ENCODE data around the gene TMEM39B.

TMEM39B gene

DNA sequence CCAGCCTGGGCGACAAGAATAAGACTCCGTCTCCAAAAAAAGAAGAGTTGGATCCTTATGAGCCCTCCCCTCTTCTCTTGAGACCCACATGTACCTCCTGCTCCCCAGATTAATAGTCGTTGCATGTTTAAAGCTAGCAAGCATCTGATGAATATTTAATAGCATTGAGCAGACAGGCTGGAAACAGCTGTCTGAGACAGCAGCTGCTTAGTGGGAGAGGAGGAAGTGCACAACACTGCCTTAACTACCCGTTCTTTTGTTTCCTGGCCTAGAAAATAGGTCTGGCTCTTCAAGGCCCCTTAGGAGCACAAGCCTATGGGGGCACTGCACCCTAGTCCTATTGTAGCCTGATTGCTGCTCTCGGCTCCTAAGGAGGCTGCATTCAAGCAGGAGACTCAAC is 17.3 kb upstream of the TMEM39B start:
- Histone ChIP-seq H3K4me2 (ENCODE audit: low read depth, low read length) (no peak overlapping the region), H3K4me1 (ENCODE audit: low read length) (no peaks in the 10 kb centered on the region), H3K36me3 (replicated peaks; ENCODE audit: insufficient read depth, low read length) (peaks cover 6% of the 10 kb centered on the region), H3F3A (ENCODE audit: insufficient read depth, low read length) (peaks cover 6% of the 10 kb centered on the region), H3K27me3 (replicated peaks; ENCODE audit: insufficient read depth, low read length) (no peaks in the 10 kb centered on the region), H3K79me2 (ENCODE audit: low read length) (no peaks in the 10 kb centered on the region), H3K9me3 (replicated peaks; ENCODE audit: insufficient read depth, low read length) (no peaks in the 10 kb centered on the region), H3K9me2 (replicated peaks; ENCODE audit: insufficient read depth, low read length) (no peaks in the 10 kb centered on the region), H3K27ac (ENCODE audit: low read length) (no peak overlapping the region), H3K4me3 (ENCODE audit: low read length) (no peak overlapping the region), H4K20me1 (ENCODE audit: insufficient read depth, low read length) (no peaks in the 10 kb centered on the region; the same call in 1 of the 2 replicates), H3K9ac (ENCODE audit: low read length) (no peak overlapping the region), H2AFZ (ENCODE audit: low read length) (no peak overlapping the region)
- no peak for DNase-seq
- TF ChIP-seq, protein P1, sequence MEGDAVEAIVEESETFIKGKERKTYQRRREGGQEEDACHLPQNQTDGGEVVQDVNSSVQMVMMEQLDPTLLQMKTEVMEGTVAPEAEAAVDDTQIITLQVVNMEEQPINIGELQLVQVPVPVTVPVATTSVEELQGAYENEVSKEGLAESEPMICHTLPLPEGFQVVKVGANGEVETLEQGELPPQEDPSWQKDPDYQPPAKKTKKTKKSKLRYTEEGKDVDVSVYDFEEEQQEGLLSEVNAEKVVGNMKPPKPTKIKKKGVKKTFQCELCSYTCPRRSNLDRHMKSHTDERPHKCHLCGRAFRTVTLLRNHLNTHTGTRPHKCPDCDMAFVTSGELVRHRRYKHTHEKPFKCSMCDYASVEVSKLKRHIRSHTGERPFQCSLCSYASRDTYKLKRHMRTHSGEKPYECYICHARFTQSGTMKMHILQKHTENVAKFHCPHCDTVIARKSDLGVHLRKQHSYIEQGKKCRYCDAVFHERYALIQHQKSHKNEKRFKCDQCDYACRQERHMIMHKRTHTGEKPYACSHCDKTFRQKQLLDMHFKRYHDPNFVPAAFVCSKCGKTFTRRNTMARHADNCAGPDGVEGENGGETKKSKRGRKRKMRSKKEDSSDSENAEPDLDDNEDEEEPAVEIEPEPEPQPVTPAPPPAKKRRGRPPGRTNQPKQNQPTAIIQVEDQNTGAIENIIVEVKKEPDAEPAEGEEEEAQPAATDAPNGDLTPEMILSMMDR (IDR thresholded peaks at IDR 0.05; ENCODE audit: low read length) = no peak
- TF ChIP-seq EZH2phosphoT487 (IDR thresholded peaks at IDR 0.05; ENCODE audit: low read length) = no peak
- TF ChIP-seq EZH2 (optimal IDR thresholded peaks at IDR 0.05; ENCODE audit: low read depth, low read length) = no peak

DNA sequence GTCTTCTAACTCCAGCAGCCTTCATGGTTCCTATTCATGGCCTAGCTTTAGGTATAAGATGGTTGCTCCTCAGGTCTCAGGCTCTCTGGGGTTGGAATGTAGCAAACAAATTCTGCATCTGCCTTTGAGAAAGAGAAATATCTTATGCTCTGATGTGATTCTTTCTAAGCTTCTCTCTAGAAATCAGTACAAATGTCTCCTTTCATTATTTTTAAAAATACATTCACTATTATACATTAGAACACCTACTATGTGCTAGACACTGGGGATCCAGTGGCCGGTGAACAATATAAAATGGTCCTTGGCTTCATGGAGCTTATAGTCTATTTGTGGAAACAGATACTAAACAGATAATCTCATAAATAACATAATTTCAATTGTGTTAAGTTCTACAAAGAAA is 16.1 kb upstream of the TMEM39B start:
- Histone ChIP-seq H3K27ac (ENCODE audit: low read length) (no peak overlapping the region), H3K4me3 (ENCODE audit: low read length) (no peak overlapping the region), H4K20me1 (ENCODE audit: insufficient read depth, low read length) (no peaks in the 10 kb centered on the region; the same call in 1 of the 2 replicates), H3K36me3 (replicated peaks; ENCODE audit: insufficient read depth, low read length) (peaks cover 6% of the 10 kb centered on the region), H3K9me2 (replicated peaks; ENCODE audit: insufficient read depth, low read length) (no peaks in the 10 kb centered on the region), H3F3A (ENCODE audit: insufficient read depth, low read length) (peaks cover 6% of the 10 kb centered on the region), H3K27me3 (replicated peaks; ENCODE audit: insufficient read depth, low read length) (no peaks in the 10 kb centered on the region), H3K4me2 (ENCODE audit: low read depth, low read length) (no peak overlapping the region), H3K9me3 (replicated peaks; ENCODE audit: insufficient read depth, low read length) (no peaks in the 10 kb centered on the region), H2AFZ (ENCODE audit: low read length) (no peak overlapping the region), H3K4me1 (ENCODE audit: low read length) (no peaks in the 10 kb centered on the region), H3K79me2 (ENCODE audit: low read length) (no peaks in the 10 kb centered on the region), H3K9ac (ENCODE audit: low read length) (no peak overlapping the region)
- DNase-seq = no peak
- TF ChIP-seq EZH2phosphoT487 (IDR thresholded peaks at IDR 0.05; ENCODE audit: low read length) = no peak
- no peak for TF ChIP-seq EZH2 (optimal IDR thresholded peaks at IDR 0.05; ENCODE audit: low read depth, low read length)

DNA sequence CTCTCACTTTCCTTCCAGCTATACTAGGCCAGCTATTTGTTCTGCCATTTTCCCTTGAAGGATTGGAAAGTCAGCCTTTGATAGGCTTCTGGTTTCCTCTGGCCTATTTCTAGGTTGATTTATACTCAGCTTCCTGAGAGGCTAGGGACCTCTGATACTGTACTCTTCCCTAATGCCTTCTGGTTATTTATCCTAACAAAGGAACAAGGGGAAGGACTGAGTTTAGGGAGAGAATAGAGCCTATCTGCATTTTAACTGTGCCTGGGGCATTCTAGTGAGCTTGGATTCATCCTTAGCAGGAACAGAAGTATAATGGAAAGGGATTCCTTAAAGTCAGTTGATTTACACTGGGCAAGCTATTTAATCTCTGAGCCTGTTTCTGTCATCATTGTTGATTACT is 11.8 kb upstream of the TMEM39B start:
- Histone ChIP-seq H3K9ac (ENCODE audit: low read length) (no peak overlapping the region), H4K20me1 (ENCODE audit: insufficient read depth, low read length) (no peaks in the 10 kb centered on the region; the same call in 1 of the 2 replicates), H3F3A (ENCODE audit: insufficient read depth, low read length) (peaks cover 6% of the 10 kb centered on the region), H3K4me2 (ENCODE audit: low read depth, low read length) (no peak overlapping the region), H3K36me3 (replicated peaks; ENCODE audit: insufficient read depth, low read length) (peaks cover 6% of the 10 kb centered on the region; the same call in 1 of the 2 replicates), H3K4me1 (ENCODE audit: low read length) (no peaks in the 10 kb centered on the region), H3K9me2 (replicated peaks; ENCODE audit: insufficient read depth, low read length) (no peaks in the 10 kb centered on the region), H3K4me3 (ENCODE audit: low read length) (no peak overlapping the region), H3K9me3 (replicated peaks; ENCODE audit: insufficient read depth, low read length) (no peaks in the 10 kb centered on the region), H3K27ac (ENCODE audit: low read length) (no peak overlapping the region), H3K79me2 (ENCODE audit: low read length) (no peaks in the 10 kb centered on the region), H3K27me3 (replicated peaks; ENCODE audit: insufficient read depth, low read length) (no peaks in the 10 kb centered on the region), H2AFZ (ENCODE audit: low read length) (no peak overlapping the region)
- TF ChIP-seq EZH2 (optimal IDR thresholded peaks at IDR 0.05; ENCODE audit: low read depth, low read length) (no peak), EZH2phosphoT487 (IDR thresholded peaks at IDR 0.05; ENCODE audit: low read length) (no peak)
- TF ChIP-seq, protein P1 (IDR thresholded peaks at IDR 0.05; ENCODE audit: low read length) = no peak
- DNase-seq = no peak

DNA sequence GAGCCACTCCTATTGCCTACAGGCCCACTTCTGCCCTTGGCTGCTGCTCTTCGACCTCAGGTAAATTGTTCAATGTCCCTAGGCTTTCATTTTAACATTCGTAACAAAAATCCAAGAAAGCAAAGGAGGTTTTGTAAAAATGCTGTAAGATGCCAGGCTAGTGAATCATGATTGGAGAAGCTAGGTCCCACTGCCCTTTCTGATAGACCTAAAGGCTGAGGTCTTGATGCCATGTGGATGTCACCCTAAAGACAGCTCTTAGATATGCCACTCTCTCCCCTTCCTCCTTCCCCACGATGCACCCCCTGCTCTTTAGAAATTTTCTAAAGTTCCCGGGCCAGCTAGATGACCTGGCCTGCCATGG is 9.9 kb upstream of the TMEM39B start:
- Histone ChIP-seq H3F3A (ENCODE audit: insufficient read depth, low read length) (peaks cover 9% of the 10 kb centered on the region), H3K36me3 (replicated peaks; ENCODE audit: insufficient read depth, low read length) (peaks cover 6% of the 10 kb centered on the region; the same call in 1 of the 2 replicates), H3K9me2 (replicated peaks; ENCODE audit: insufficient read depth, low read length) (no peaks in the 10 kb centered on the region), H3K9me3 (replicated peaks; ENCODE audit: insufficient read depth, low read length) (no peaks in the 10 kb centered on the region), H3K9ac (ENCODE audit: low read length) (no peak overlapping the region), H3K4me2 (ENCODE audit: low read depth, low read length) (no peak overlapping the region), H4K20me1 (ENCODE audit: insufficient read depth, low read length) (no peaks in the 10 kb centered on the region; the same call in 1 of the 2 replicates), H2AFZ (ENCODE audit: low read length) (no peak overlapping the region), H3K79me2 (ENCODE audit: low read length) (no peaks in the 10 kb centered on the region), H3K4me1 (ENCODE audit: low read length) (peaks cover 12% of the 10 kb centered on the region), H3K27ac (ENCODE audit: low read length) (no peak overlapping the region), H3K4me3 (ENCODE audit: low read length) (no peak overlapping the region), H3K27me3 (replicated peaks; ENCODE audit: insufficient read depth, low read length) (no peaks in the 10 kb centered on the region)
- TF ChIP-seq, protein P1 (IDR thresholded peaks at IDR 0.05; ENCODE audit: low read length) = no peak
- TF ChIP-seq EZH2 (optimal IDR thresholded peaks at IDR 0.05; ENCODE audit: low read depth, low read length) = no peak
- no peak for TF ChIP-seq EZH2phosphoT487 (IDR thresholded peaks at IDR 0.05; ENCODE audit: low read length)
- DNase-seq = no peak

Measured in MM.1S (cell line).